H1 (cell line): ENCODE results near the gene QSOX1. TPM values are rescaled to one million over a fixed set of nuclear protein-coding genes. Genes with fewer than 3 reads are reported as not detected.

Source experiments
- CTCF ChIA-PET: fragments of 300-600 bp; sonication (Branson Sonifier 250); formaldehyde crosslinking; loops from one replicate; lab custom pipeline; 2021; ENCODE audit not compliant: partially characterized antibody; lab: Charles Lee
- POLR2A ChIA-PET: fragments of 300-600 bp; sonication (Branson Sonifier 250); formaldehyde crosslinking; loops from one replicate; lab custom pipeline; 2021; ENCODE audit warnings: inconsistent platforms; ENCODE audit not compliant: partially characterized antibody; lab: Charles Lee
- DNase-seq, 2 experiments: peaks; one replicate each; pipeline versions ENCODE4 v3.0.0 to v3.0.0-alpha.2; 2010 to 2022; ENCODE audit warnings: low spot score in 2 of 2, low read depth in 1 of 2, mixed read lengths in 1 of 2
- FAIRE-seq: peaks from 2 replicates; lab custom pipeline; 2011; peaks lifted over from hg19 to GRCh38; lab: Jason Lieb, UNC
- H2AFZ ChIP-seq: 2 replicates; pipeline ENCODE4 v1.8.1; 2012; ENCODE audit warnings: low read length, inconsistent platforms
- H2AK5ac ChIP-seq: 2 replicates; pipeline ENCODE4 v1.6.1; 2013; ENCODE audit warnings: low read depth, low read length
- H2BK120ac ChIP-seq: replicated peaks from 2 replicates; pipeline ENCODE3; 2013; ENCODE audit warnings: low read depth, low read length, inconsistent platforms
- H2BK12ac ChIP-seq: 2 replicates; pipeline ENCODE4 v1.6.1; 2013; ENCODE audit warnings: low read depth, low read length
- H2BK15ac ChIP-seq: 2 replicates; pipeline ENCODE4 v1.6.1; 2013; ENCODE audit warnings: low read length
- H2BK20ac ChIP-seq: 2 replicates; pipeline ENCODE4 v1.6.1; 2013; ENCODE audit warnings: low read length
- H2BK5ac ChIP-seq: 2 replicates; pipeline ENCODE4 v1.6.1; 2013; ENCODE audit warnings: low read depth, low read length
- H3K14ac ChIP-seq: 2 replicates; pipeline ENCODE4 v1.6.1; 2013; ENCODE audit warnings: inconsistent platforms; ENCODE audit not compliant: insufficient read length
- H3K18ac ChIP-seq: 2 replicates; pipeline ENCODE4 v1.6.1; 2013; ENCODE audit warnings: low read length; ENCODE audit errors: extremely low read depth
- H3K23ac ChIP-seq: 2 replicates; pipeline ENCODE4 v1.6.1; 2013; ENCODE audit warnings: inconsistent platforms; ENCODE audit not compliant: insufficient read length
- H3K23me2 ChIP-seq: 2 replicates; pipeline ENCODE4 v1.6.1; 2013; ENCODE audit warnings: low read depth, low read length
- H3K27ac ChIP-seq: 2 replicates; pipeline ENCODE4 v1.6.1; 2011; ENCODE audit warnings: low read depth, low read length, inconsistent platforms
- H3K27me3 ChIP-seq, 4 experiments: replicated peaks in 1 of 4; 1 replicate in 1 of 4; 2 replicates in 3 of 4; pipeline versions ENCODE4 v1.6.1 to v1.8.1; 2011 to 2013; ENCODE audit warnings: low read length in 3 of 4, mild to moderate bottlenecking in 3 of 4, inconsistent platforms in 2 of 4, mixed read lengths in 2 of 4, moderate library complexity in 1 of 4; ENCODE audit not compliant: control insufficient read depth in 3 of 4, insufficient read depth in 3 of 4; ENCODE audit errors: extremely low read depth in 1 of 4
- H3K36me3 ChIP-seq, 4 experiments: 2 replicates each; pipeline versions ENCODE4 v1.6.1 to v1.8.1; 2011 to 2013; ENCODE audit warnings: mild to moderate bottlenecking in 4 of 4, low read length in 3 of 4, moderate library complexity in 2 of 4, control low read depth in 1 of 4, inconsistent platforms in 1 of 4; ENCODE audit not compliant: insufficient read depth in 4 of 4, control insufficient read depth in 2 of 4
- H3K4ac ChIP-seq: replicated peaks from 2 replicates; pipeline ENCODE3; 2013; ENCODE audit warnings: low read length, low read depth, mixed read lengths, inconsistent platforms; ENCODE audit not compliant: insufficient read length
- H3K4me1 ChIP-seq, 4 experiments: replicated peaks in 1 of 4; 1 replicate in 1 of 4; 2 replicates in 3 of 4; pipeline versions ENCODE4 v1.6.1 to v1.8.1; 2011 to 2013; ENCODE audit warnings: low read length in 3 of 4, inconsistent platforms in 2 of 4, mixed read lengths in 1 of 4; ENCODE audit not compliant: insufficient read depth in 4 of 4, control insufficient read depth in 3 of 4
- H3K4me2 ChIP-seq, 2 experiments: 2 replicates each; pipeline versions ENCODE4 v1.6.1 to v1.8.1; 2011 to 2013; ENCODE audit warnings: low read depth in 2 of 2, low read length in 2 of 2, control low read depth in 1 of 2, inconsistent platforms in 1 of 2, mild to moderate bottlenecking in 1 of 2; ENCODE audit not compliant: insufficient read depth in 1 of 2
- H3K4me3 ChIP-seq, 4 experiments: fragments of 200-600, 300-600 bp in 1 of 4; sonication (generic), shearing (Covaris generic), sonication (Bioruptor Twin) in 1 of 4; 2 replicates each; pipeline versions ENCODE4 v1.5.1 to v1.8.1; 2011 to 2016; ENCODE audit warnings: low read length in 4 of 4, low read depth in 3 of 4, control low read depth in 2 of 4, inconsistent platforms in 2 of 4, mild to moderate bottlenecking in 2 of 4, mixed read lengths in 1 of 4, moderate library complexity in 1 of 4; ENCODE audit not compliant: insufficient read depth in 2 of 4; ENCODE audit errors: extremely low read depth in 1 of 4
- H3K56ac ChIP-seq: replicated peaks from 2 replicates; pipeline ENCODE3; 2013; ENCODE audit warnings: low read depth, mild to moderate bottlenecking, mixed read lengths, low read length, inconsistent platforms; ENCODE audit not compliant: insufficient read length
- H3K79me1 ChIP-seq: 2 replicates; pipeline ENCODE4 v1.6.1; 2013; ENCODE audit warnings: low read depth, low read length, control low read depth
- H3K79me2 ChIP-seq, 2 experiments: 2 replicates each; pipeline versions ENCODE4 v1.6.1 to v1.8.1; 2012 to 2013; ENCODE audit warnings: low read length in 2 of 2, mild to moderate bottlenecking in 2 of 2, inconsistent platforms in 1 of 2; ENCODE audit not compliant: insufficient read depth in 2 of 2, control insufficient read depth in 1 of 2
- H3K9ac ChIP-seq, 4 experiments: replicated peaks in 1 of 4; 1 replicate in 1 of 4; 2 replicates in 3 of 4; pipeline versions ENCODE4 v1.6.1 to v1.8.1; 2011 to 2013; ENCODE audit warnings: low read depth in 3 of 4, low read length in 3 of 4, control low read depth in 2 of 4, mild to moderate bottlenecking in 2 of 4, moderate library complexity in 2 of 4, inconsistent platforms in 1 of 4; ENCODE audit errors: extremely low read depth in 1 of 4
- H3K9me3 ChIP-seq, 2 experiments: 2 replicates each; pipeline versions ENCODE4 v1.6.1 to v1.8.1; 2012 to 2013; ENCODE audit warnings: mild to moderate bottlenecking in 2 of 2, moderate library complexity in 2 of 2, control low read depth in 1 of 2, inconsistent platforms in 1 of 2, low read depth in 1 of 2, low read length in 1 of 2, mixed read lengths in 1 of 2; ENCODE audit not compliant: insufficient read depth in 2 of 2
- H4K20me1 ChIP-seq, 2 experiments: replicated peaks in 1 of 2; 2 replicates each; pipeline versions ENCODE3 to v1.8.1; 2011 to 2013; ENCODE audit warnings: inconsistent platforms in 2 of 2, low read length in 2 of 2, mild to moderate bottlenecking in 1 of 2; ENCODE audit not compliant: insufficient read depth in 2 of 2, control insufficient read depth in 1 of 2
- H4K5ac ChIP-seq: 2 replicates; pipeline ENCODE4 v1.6.1; 2013; ENCODE audit warnings: low read length, low read depth, mixed read lengths, inconsistent platforms; ENCODE audit not compliant: insufficient read length
- H4K8ac ChIP-seq: 2 replicates; pipeline ENCODE4 v1.8.0; 2013; ENCODE audit warnings: mild to moderate bottlenecking, moderate library complexity, low read length, inconsistent platforms; ENCODE audit not compliant: insufficient read depth; ENCODE audit errors: extremely low read depth
- H4K91ac ChIP-seq: replicated peaks from 2 replicates; pipeline ENCODE3; 2013; ENCODE audit warnings: low read length, mixed read lengths, inconsistent platforms; ENCODE audit not compliant: insufficient read length
- CBX8 ChIP-seq: fragments of 300-800, 300-1000 bp; sonication (generic); IDR thresholded peaks from 2 replicates; pipeline ENCODE4 v1.7.1; 2016; ENCODE audit warnings: low read depth, low read length, borderline replicate concordance
- CREB1 ChIP-seq: IDR thresholded peaks from 2 replicates; pipeline ENCODE4 v1.6.1; 2012; ENCODE audit warnings: inconsistent platforms
- SRF ChIP-seq: IDR thresholded peaks from 2 replicates; pipeline ENCODE4 v1.6.1; 2011; ENCODE audit warnings: mild to moderate bottlenecking, low read depth, low read length, moderate library complexity
- WGBS, 2 experiments: shearing (Covaris generic) in 1 of 2; methylation state at CpG; one replicate each; pipeline versions ENCODE4 v1.1.6 to v1.1.7; 2013 to 2015; ENCODE audit warnings: low lambda C conversion rate in 2 of 2, mixed read lengths in 2 of 2, inconsistent platforms in 1 of 2, low coverage in 1 of 2, missing lambda C conversion rate in 1 of 2; ENCODE audit not compliant: insufficient replicate concordance in 2 of 2, insufficient coverage in 1 of 2, insufficient read length in 1 of 2; ENCODE audit errors: extremely low coverage in 1 of 2, missing lambda C conversion rate in 1 of 2; 5-methylcytosine and 5-hydroxymethylcytosine counted together
- polyA plus RNA-seq, 7 experiments: library from polyadenylated mRNA; depleted of rRNA in 3 of 7; stranded (reverse) in 5 of 7; unstranded in 2 of 7; fragments of >200 nt in 5 of 7; fragments of 200-250 nt in 2 of 7; gene quantifications; 1 replicate in 5 of 7; 2 replicates in 1 of 7; 4 replicates in 1 of 7; pipeline versions ENCODE4 v1.2.1 to v1.2.3, GENCODE V29; 2011 to 2013; ENCODE audit warnings: missing spikeins in 2 of 7, mixed read lengths in 2 of 7
- total RNA-seq: library from RNA; stranded (reverse); fragmentation: NEBNext Ultra II Directional; extraction: Animal tissue kit (Norgen Biotek cat#: 25700); gene quantifications from 2 replicates; pipeline ENCODE4 v1.2.1, GENCODE V29; 2021

The QSOX1 gene
- total and polyA plus RNA-seq, 2 of the 8 experiments (the other 6 are each of a cell fraction or from before 2014, with no cell fraction given): 97.7 to 123 TPM

- H2AK5ac ChIP-seq: no peak overlapping the region
- H2BK20ac ChIP-seq: no peak overlapping the region
- H4K91ac ChIP-seq: no peak overlapping the region
- no peak for FAIRE-seq
- H3K4ac ChIP-seq: no peak overlapping the region
- peaks cover 2 to 9% (median 6%) of the 10 kb centered on the region in 4 experiments; a peak in 4 of 8 replicates for H3K36me3 ChIP-seq
- no peak overlapping the region for H2BK120ac ChIP-seq
- H2BK12ac ChIP-seq: no peak overlapping the region
- no peak overlapping the region for H3K23ac ChIP-seq
- H3K4me2 ChIP-seq: no peak overlapping the region
- H3K9ac ChIP-seq: no peak overlapping the region
- H3K9me3 ChIP-seq: no peaks in the 10 kb centered on the region
- H4K8ac ChIP-seq: no peak overlapping the region
- no peak overlapping the region for H3K4me3 ChIP-seq
- no peaks in the 10 kb centered on the region; the same call in 1 of the 2 replicates for H3K79me1 ChIP-seq
- TF ChIP-seq CREB1 (no peak), SRF (no peak), CBX8 (no peak)
- H4K20me1 ChIP-seq: peaks cover 4 to 10% of the 10 kb centered on the region in 2 experiments
- no peak overlapping the region for H3K27ac ChIP-seq
- no peaks in the 10 kb centered on the region for H3K23me2 ChIP-seq
- ChIA-PET CTCF (interaction anchor here (0.7 to 14.4 kb wide), 16 partner anchors 8 to 282 kb away, joined by 3 to 160 read pairs (median 4); partner anchors contain the start of gene LHX4), POLR2A (interaction anchor here (1.0 to 2.0 kb wide), 2 partner anchors 8 to 38 kb away, joined by 5 to 7 read pairs; no protein-coding TSS in a partner anchor)
- H2BK15ac ChIP-seq: no peak overlapping the region
- no peak overlapping the region for H3K18ac ChIP-seq
- 95% methylated on average over 17 of the region's 17 CpGs; no CpG with 5 or more reads in 1 of the 2 experiments for WGBS, 2 experiments
- no peak for DNase-seq
- no peaks in the 10 kb centered on the region for H3K27me3 ChIP-seq
- peaks cover 0 to 1% (median 0%) of the 10 kb centered on the region in 4 experiments; a peak in 1 of 7 replicates for H3K4me1 ChIP-seq
- no peaks in the 10 kb centered on the region for H3K79me2 ChIP-seq
- no peak overlapping the region for H2BK5ac ChIP-seq
- H3K14ac ChIP-seq: no peak overlapping the region
- H2AFZ ChIP-seq: no peak overlapping the region
- no peak overlapping the region for H3K56ac ChIP-seq
- H4K5ac ChIP-seq: no peak overlapping the region
These were observed 41.9 kb downstream of the QSOX1 start for GRCh38 chr1:180196436-180197003.
